Measurements from ENCODE around the gene MAML2.

DNA sequence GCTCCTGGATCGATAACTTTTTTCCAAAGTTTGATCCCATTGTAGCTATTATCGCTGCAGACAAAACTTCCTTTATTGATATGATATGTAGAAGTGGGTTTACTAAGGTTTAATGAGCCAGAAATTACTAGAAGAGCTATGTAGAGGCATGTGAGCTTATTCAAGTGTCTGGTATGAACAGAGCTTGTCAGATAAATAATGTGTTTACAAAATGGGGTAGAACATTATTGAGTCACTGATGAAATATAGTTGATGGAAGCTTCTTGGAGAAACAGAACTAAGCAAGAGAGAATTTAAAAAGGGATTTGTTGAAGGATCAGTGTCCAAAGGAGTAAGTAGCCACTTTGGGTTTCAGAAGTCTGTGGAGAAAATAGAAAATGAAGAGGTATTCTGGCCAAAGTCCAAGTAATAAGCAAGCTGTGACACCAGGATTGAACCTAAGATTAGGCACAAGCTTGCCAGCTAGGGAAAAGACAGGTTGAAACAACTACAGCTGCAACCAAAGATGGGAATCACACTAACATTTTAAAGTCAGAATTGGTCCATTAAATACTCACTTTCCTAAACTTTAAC, 104.3 kb downstream of the MAML2 start:
- no peak for TF ChIP-seq POLR2A (IDR thresholded peaks at IDR 0.05; ENCODE audit: low read depth, low read length)
- TF ChIP-seq POLR2AphosphoS5 (IDR thresholded peaks at IDR 0.05; ENCODE audit: low read depth, low read length) = no peak
- no peak for TF ChIP-seq TAF1 (IDR thresholded peaks at IDR 0.05; ENCODE audit: borderline replicate concordance, low read depth, low read length)

Data from GM12892 (cell line).